Measurements from ENCODE around the gene NUTM1.

Gene NUTM1, protein sequence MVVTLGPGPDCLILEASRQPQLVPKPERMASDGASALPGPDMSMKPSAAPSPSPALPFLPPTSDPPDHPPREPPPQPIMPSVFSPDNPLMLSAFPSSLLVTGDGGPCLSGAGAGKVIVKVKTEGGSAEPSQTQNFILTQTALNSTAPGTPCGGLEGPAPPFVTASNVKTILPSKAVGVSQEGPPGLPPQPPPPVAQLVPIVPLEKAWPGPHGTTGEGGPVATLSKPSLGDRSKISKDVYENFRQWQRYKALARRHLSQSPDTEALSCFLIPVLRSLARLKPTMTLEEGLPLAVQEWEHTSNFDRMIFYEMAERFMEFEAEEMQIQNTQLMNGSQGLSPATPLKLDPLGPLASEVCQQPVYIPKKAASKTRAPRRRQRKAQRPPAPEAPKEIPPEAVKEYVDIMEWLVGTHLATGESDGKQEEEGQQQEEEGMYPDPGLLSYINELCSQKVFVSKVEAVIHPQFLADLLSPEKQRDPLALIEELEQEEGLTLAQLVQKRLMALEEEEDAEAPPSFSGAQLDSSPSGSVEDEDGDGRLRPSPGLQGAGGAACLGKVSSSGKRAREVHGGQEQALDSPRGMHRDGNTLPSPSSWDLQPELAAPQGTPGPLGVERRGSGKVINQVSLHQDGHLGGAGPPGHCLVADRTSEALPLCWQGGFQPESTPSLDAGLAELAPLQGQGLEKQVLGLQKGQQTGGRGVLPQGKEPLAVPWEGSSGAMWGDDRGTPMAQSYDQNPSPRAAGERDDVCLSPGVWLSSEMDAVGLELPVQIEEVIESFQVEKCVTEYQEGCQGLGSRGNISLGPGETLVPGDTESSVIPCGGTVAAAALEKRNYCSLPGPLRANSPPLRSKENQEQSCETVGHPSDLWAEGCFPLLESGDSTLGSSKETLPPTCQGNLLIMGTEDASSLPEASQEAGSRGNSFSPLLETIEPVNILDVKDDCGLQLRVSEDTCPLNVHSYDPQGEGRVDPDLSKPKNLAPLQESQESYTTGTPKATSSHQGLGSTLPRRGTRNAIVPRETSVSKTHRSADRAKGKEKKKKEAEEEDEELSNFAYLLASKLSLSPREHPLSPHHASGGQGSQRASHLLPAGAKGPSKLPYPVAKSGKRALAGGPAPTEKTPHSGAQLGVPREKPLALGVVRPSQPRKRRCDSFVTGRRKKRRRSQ

DNA sequence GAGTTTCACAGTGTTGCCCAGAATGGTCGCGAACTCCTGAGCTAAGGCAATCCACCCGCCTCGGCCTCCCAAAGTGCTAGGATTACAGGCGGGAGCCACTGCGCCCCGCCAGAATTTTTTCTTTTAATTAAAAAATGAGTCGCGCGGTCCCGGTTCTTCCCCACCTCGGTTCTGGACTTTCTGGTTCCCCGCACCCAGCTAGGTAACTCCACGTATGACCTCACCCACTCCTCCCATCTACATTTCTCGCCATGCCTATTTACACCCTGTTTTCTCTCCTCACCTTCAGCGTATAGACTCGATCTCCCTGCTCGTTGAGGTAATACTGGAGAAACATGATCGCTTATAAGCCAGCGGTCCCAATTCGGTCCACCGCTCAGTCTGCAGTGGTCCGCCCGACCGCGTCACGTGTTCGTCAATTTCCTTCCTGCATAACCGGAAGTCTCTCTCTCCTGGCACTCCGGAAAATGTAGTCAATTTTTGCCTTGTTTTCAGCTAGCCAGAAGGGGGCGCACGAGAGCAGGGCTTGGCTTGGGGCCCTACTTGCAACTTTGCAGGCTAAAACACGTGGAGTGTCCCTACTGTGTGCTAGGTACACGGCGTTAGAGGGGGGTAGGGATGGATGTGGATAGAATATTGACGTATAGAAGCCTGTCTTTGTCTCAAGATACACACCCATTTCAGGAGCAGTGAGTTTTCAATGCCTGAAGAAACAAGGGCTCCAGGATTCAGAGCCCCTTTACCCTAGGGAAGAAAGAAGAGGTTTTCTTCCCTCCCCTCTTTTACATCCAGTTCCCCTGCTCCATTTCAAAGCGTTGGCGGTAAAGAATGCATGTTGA, at the start of gene NUTM1, which contains the start of gene NOP10:
Gene NUTM1 (plus strand): TSS at position 579 of the 839 bp plus-strand sequence. CDS start 382 bp downstream, outside the sequence.
Gene NOP10 (minus strand): TSS at position 400 of the 839 bp plus-strand sequence. CDS start 63 bp downstream, at position 337.
- DNase-seq: peak; percentile 92 to 94 (median 93)

DNA sequence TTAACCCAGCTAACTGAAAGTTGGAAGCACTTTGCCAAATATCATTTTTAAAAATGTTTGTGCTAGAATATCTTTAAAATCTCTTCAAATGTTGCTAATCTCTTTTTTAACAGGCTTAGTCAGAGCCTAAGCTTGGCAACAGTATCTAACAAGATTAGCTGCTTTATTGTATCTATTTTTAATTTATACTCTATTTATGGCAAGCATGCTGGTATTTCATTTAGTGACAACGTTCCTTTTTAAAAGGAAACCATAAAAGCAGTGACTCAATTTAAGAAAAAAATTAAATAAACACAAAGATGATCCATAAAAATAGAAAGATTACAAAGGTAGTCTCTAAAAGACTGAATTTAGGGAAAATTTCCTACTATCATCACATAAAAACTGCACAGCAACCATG, 46.1 kb upstream of the NUTM1 start:
- DNase-seq: no peak

DNA sequence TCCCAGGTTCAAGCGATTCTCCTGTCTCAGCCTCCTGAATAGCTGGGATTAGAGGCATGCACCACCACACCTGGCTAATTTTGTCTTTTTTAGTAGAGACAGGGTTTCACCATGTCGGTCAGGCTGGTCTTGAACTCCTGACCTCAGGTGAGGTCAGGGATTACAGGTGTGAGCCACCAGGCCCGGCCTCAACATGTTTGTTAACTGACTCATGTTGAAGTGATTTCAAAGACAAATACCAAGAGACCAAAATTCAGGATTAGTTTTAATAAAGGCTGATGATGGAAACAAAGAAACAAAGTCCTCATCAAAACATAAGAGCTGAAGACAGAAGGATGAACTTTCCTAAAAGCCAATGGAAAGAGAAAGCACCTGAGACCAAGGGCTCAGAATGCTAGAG, 42.1 kb upstream of the NUTM1 start:
- no peak for DNase-seq

DNA sequence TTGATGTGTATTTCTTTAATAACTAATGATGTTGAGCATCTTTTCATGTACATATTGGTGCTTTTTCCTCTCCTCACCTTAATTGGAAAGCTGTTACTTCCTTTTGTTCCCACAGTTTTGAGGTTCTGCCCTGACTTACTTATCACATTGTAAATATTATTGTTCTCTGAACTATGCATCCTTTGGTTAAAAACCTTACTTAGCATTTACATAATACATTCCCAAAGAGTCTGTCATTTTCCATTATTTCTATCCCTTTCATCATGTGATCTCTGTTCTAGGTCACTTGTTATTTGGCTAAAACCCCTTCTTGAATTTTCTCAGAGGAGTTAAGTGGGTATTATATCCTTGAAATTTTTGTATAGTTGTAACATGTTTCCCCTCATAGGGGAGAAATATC, 38.5 kb upstream of the NUTM1 start:
- DNase-seq: no peak

DNA sequence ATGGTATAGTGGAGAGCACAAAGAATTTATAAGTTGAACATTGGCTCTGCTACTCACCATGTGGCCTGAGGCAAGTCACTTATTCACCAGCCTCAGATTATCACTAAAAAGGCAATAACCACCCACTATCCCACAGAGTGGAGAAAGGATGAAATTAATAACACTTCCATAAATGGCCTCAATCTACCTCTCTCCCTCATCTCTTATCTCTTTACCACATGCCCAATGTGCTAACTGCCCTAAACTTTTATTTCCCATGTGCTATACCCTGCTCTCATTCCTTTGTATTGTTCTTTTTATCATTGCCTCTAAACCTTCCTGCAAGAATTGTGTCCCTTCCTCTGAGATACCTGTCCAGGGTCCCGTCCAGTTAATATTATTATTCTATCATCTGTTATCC, 31.6 kb upstream of the NUTM1 start:
- no peak for DNase-seq

DNA sequence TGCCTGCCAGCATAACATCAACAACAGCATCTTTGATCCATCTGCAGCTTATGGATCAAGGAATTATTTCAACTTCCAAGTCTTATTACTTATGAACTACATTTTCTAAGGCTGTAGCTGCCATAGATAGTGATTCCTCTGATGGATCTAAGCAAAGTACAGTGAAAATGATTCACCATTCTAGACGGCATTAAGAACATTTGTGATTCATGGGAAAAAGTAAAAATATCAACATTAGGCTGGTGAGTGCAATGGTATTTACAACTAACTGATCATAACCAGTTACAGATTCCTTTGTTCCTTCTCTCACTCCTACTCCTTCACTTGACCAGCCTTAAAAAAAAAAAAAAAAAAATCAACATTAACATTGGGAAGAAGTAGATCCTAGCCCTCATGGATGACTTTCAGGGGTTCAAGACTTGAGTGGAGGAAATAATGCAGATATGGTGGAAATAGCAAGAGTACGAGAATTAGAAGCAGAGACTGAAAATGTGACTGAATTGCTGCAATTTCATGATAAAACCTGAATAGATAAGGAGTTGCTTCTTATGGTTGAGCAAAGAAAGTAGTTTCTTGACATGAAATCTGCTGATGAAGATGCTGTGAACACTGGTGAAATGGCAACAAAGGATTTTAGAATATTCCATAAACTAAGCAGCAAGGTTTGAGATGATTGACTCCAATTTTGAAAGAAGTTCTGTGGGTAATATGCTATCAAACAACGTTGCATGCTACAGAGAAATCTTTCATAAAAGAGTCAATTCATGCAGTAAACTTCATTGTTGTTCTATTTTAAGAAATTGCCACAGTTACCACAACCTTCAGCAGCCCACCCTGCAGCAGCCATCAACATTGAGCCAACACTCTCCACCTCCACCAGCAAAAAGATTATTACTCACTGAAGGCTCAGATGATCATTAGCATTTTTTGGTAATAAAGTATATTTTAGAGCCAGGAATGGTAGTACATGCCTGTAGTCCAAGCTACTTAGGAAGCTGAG, 28.3 kb upstream of the NUTM1 start:
- DNase-seq: no peak

DNA sequence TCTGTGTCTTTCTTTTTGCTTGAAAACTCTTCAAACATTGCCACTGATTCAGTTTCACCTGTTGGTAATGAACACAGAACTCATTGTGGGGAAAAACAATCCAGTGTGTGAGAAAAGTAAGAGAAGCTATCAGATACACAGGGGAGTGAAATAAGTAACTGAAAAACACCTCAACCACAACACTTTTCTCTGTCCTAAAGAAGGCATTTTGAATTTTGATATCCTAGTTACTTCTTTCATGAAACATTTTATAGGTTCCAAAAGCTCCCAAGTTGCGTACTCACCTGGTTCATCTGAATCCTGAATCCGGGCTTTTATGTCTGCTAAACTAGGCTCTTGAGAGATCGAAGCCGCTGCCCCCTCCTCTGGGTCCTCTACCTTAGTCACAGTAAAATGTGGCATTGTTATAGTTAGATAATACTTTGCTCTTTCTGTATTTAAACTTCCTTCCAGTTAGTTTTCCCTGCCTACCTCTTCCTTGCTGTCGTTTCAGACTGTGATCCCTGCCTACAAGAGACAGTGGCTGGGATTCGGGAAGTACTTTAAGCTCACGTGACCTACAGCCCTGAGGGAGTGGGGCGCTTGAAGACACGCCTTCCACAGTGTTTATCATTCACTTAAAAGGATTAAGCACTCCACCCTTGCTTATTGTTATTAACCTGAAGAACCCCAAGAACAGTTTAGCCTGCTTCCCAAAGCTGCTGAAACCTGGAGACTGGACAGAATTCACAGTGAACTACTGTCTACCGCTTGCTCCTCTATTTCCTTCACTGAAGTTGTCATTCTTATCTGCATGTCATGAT, 24.6 kb upstream of the NUTM1 start:
- DNase-seq: peak; percentile 77 to 80 (median 78)

DNA sequence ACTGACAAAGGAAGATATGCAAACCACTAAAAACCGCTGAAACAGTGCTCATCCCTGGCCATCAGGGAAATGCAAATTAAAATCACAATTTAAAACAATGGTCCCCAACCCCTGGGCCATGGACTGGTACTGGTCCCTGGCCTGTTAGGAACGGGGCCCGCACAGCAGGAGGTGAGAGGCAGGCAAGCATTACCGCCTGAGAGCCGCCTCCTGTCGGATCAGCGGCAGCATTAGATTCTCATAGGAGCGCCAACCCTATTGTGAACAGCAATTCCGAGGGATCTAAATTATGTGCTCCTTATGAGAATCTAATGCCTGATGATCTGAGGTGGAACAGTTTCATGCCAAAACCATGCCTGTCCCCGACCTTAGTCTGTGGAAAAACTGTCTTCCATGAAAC, 19.9 kb upstream of the NUTM1 start:
- no peak for DNase-seq

DNA sequence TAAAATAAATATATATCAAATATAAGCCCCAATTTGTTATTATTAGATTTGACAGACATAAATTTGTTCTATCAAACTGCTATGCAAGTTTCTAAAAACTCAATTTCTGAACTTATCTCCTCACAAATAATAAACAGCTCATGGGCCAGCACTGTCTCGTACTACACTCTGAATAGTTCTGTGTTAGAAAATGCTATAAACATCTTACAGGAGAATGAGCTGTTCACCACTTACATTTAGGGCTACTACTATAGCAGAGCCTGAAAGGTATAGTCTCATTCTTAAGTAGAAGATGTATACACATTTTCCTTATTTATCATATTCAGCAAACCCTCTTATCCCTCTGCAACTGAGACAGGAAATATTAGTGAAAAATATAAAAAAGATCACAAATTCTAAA, 18.2 kb upstream of the NUTM1 start:
- DNase-seq: no peak

DNA sequence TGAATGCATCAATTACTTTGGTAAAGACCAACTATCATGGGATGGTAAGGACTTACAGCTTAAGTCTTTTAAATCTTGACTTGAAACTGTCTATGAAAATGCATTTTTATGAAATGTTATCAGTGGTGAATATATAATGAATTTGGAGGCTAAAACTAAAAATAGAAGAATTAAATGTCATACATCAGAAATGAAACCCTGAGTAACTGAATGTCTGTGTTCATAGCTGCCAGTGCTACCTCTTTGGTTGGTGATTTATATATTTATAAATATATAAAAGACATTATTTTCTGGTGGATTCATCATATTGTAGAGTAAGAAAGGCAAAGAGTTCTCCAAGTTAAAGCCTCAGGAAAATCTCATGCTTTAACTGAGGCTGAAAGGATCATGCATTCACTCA, 17.7 kb upstream of the NUTM1 start:
- no peak for DNase-seq

DNA sequence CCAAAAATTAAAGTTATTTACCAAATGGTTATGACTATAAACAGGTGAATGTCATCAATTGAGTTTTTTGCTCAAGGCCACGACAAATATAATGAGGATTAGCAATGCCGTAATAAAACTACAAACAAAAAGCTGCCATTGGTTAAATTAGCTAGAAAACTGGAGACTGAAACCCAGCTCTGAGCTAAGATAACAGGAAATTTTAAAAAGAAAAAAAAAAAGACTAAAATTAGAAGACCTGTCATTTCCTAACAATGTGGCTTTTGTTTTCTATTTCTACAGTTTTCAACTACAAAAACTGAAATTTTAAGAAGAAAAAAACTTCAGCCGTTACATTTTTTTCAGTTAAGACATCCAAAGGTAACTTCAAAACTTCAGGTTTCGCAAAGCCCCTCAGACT, 15.2 kb upstream of the NUTM1 start:
- DNase-seq: no peak

DNA sequence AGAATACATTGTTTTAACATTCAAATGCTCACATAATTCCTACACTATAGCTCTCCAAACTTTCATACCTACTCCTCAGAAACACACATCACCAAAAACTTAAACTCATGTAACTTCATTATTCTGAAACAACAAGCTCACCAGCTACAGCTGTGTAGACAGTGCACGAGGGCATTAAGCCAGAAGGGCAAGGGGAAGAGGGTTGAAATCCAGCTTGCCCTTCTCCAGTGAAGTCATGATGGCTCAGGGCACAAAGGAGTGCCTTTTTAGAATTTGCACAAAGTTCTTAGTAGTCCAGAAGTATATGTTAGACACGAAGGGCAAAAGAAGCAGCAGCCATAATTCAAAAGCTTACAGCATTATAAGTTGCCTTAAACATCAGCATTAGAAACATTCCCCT, 14.1 kb upstream of the NUTM1 start:
- DNase-seq: no peak

DNA sequence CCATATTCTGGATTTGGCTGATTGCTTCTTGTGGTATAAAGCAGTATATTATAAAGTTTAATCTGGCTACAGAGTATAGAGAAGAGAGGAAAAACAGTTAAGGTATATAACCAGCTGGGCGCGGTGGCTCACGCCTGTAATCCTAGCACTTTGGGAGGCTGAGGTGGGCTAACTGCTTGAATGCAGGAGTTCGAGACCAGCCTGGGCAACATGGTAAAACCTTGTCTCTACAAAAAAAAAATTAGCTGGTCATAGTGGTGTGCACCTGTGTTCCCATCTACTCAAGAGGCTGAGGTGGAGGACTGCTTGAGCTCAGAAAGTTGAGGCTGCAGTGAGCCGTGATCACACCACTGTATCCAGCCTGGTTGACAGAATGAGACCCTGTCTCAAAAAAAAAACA, 12.8 kb upstream of the NUTM1 start:
- DNase-seq: no peak

DNA sequence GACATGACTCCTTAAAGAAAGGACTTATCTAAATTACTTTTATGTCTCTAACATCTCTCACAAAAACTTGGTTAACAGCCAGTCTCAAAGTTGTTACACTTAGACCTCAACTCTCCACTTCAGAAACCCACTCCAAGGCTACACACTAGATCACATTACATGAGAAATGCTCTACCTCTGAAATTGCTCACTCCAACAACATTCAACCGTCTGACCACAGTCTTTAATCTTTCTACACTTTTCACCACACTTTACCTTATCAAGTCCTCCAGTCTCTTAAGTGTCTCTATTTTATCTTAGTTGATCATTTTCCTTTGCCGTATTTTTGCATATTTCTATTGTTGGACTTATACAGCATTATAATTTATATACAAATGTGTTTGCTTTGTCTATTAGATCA, 11.3 kb upstream of the NUTM1 start:
- DNase-seq: no peak

DNA sequence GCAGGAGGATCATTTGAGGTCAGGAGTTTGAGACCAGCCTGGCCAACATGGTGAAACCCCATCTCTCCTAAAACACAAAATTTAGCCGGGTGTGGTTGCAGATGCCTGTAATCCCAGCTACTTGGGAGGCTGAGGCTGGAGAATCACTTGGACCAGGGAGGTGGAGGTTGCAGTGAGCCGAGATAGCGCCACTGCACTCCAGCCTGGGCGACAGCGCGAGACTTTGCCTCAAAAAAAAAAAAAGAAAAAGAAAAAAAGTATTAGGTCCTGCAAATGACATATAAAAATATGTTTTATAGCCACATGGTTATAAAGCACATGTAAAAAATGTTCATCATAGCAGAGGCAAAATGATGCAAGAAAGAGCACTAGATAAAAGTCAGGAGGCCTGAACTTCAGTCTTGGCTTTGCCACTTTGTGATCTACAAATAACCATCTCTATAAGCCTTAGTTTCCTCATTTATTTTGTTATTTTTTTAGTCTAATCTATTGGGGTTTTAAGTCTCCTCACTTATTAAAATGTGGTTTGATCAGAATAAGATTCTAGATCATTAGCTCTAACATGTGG, 10.5 kb upstream of the NUTM1 start:
- DNase-seq: peak in 1 of 3 donors; percentile 9

DNA sequence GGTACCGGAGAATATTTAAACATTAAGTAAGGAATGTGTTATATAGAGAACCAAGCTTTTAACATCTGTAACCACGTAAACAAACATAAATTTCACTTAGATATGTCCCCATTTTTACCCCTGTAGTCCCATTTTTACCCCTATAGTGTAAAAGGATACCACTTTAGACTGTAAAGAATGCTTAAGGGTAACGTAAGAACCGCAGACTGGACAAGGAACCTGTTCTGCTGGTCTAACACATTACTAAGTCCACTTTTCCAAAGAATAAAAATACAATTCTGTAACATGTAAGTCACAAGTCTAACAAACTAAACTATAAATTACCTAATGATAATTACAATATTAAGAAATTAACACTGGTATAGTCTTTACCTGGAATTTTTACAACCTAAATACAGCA, 8.4 kb upstream of the NUTM1 start:
- peak in 1 of 3 donors; percentile 30 for DNase-seq

DNA sequence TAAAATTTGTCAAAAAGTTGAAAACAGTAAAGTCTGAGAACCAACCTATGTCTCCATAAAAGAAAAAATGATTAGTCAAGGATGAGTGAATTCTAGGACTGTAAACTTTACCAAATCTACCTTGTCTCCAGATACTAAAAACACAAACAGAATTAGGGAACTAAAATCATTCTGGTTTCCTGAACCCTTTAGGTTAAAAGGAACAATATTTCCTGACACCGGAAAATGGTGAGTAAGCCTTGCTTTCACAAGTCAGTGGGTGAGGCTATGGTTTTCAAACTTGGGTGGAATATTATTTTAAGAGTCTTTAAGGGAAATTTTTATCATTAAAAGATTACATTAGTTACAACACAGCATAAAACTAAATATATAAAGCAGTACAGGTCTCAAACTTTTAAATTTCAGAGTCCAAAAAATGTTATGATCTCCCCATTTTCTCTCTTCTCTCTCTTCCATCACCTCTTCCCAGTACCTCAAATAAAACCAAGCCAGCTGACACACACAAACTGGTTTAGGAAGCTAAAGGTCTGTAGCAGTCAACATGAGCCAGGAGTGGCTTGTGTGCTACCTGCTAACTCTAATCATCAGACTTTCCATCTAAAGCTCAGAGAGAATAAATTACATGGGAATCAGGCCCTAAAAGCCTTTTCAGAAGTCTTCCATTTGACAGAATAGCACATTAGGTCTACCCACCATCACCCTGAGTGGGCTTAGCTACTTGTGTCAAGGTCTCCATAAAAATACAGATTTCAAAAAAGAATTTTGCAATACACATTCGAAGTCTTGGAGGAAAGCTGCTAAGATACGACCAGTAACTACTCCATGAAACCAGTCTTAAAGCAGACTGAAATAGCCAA, 7.7 kb upstream of the NUTM1 start:
- DNase-seq: peak; percentile 71 to 91 (median 91)

DNA sequence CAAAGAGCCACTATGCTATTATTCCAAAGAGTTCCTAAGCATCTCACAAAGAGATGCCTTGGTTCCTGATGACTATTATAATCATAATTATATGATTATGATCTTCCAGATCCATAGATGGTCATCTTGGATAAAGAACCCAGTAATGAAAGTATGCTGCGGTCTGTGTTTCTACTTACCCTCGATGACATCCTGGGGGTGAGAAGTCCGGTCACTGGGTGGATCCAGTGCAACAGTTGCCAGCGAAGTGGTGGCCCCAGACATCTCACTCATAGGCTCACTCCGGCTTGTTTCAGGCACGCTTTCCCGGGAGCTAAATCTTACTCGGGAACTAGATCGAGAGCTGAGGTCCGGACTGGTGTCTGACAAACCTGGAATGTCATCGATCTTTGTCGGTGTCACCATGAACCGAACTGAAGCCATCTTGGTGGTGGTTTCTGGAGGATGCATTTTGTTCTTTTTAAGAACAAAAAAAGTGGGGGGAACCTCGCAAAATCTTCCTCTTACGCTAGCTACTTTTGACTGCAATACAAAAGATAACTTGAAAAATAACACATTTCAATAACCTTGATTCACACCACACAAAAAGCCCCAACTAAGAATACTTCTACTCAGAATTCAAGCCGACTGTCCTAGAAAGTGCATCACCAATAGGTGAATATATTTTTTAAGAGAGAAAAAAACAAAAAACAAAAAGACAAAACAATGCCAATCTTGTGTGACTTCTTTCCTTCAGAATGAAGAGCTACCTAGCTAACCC, 6.7 kb upstream of the NUTM1 start:
- peak; percentile 34 to 48 (median 35) for DNase-seq
